Panc1 (cell line): ENCODE results near the gene ADAMTS14. TPM values are rescaled to one million over a fixed set of nuclear protein-coding genes. Genes with fewer than 3 reads are reported as not detected.

Experiments used
- ATAC-seq: fragments of 200-7000 bp; cut with Tn5 transposase; 2 replicates; pipeline ENCODE4 v1.9.1; 2020; ENCODE audit warnings: mild to moderate bottlenecking, moderate library complexity
- BruUV-seq: library from RNA; stranded (reverse); fragments of 400-500 nt; replicated peaks from 2 replicates; lab custom pipeline; 2021; lab: Mats Ljungman, UMichigan
- CTCF ChIA-PET: fragments of 300-600 bp; sonication (Branson Sonifier 250); formaldehyde crosslinking; loops from one replicate; lab custom pipeline; 2022; ENCODE audit warnings: antibody characterized with exemption; lab: Charles Lee
- POLR2A ChIA-PET: fragments of 300-600 bp; sonication (Branson Sonifier 250); formaldehyde crosslinking; loops from one replicate; lab custom pipeline; 2022; ENCODE audit warnings: antibody characterized with exemption; lab: Charles Lee
- DNase-seq: peaks from one replicate; pipeline ENCODE4 v3.0.0-alpha.2; 2010; ENCODE audit warnings: low read depth, low spot score
- H3K27ac ChIP-seq: 2 replicates; pipeline ENCODE4 v1.5.1; 2011; ENCODE audit warnings: mild to moderate bottlenecking, low read length, inconsistent platforms
- H3K27me3 ChIP-seq: fragments of 200-500 bp; sonication (Bioruptor generic); 2 replicates; pipeline ENCODE4 v1.6.0; 2014; ENCODE audit warnings: low read length, inconsistent platforms; ENCODE audit not compliant: control insufficient read depth, insufficient read depth
- H3K36me3 ChIP-seq: fragments of 200-500 bp; sonication (Bioruptor generic); 2 replicates; pipeline ENCODE4 v1.5.1; 2014; ENCODE audit warnings: inconsistent platforms, mild to moderate bottlenecking, low read length, moderate library complexity; ENCODE audit not compliant: control insufficient read depth, insufficient read depth
- H3K4me1 ChIP-seq: 2 replicates; pipeline ENCODE4 v1.5.1; 2011; ENCODE audit warnings: inconsistent platforms, mild to moderate bottlenecking, low read length, moderate library complexity; ENCODE audit not compliant: control insufficient read depth, insufficient read depth
- H3K4me3 ChIP-seq, 2 experiments: 2 replicates each; pipeline ENCODE4 v1.5.1; 2011 to 2012; ENCODE audit warnings: low read depth in 2 of 2, low read length in 2 of 2, mild to moderate bottlenecking in 2 of 2, inconsistent platforms in 1 of 2, moderate library complexity in 1 of 2
- H3K9me3 ChIP-seq: fragments of 200-500 bp; sonication (Bioruptor generic); 2 replicates; pipeline ENCODE4 v1.5.1; 2014; ENCODE audit warnings: low read depth, mild to moderate bottlenecking, inconsistent platforms, low read length, moderate library complexity; ENCODE audit not compliant: control insufficient read depth, insufficient read depth
- POLR2AphosphoS5 ChIP-seq: IDR thresholded peaks from 2 replicates; pipeline ENCODE4 v1.6.1; 2012; ENCODE audit warnings: mild to moderate bottlenecking, low read depth, low read length, moderate library complexity
- SIN3A ChIP-seq: IDR thresholded peaks from 2 replicates; pipeline ENCODE4 v1.6.1; 2012; ENCODE audit warnings: low read depth, mild to moderate bottlenecking, low read length, moderate library complexity, borderline replicate concordance; ENCODE audit not compliant: insufficient read depth
- TCF7L2 ChIP-seq: IDR thresholded peaks from 2 replicates; pipeline ENCODE4 v1.6.1; 2011; ENCODE audit warnings: mild to moderate bottlenecking, low read depth, low read length, inconsistent platforms
- in situ Hi-C: cut with HindIII; loops from 2 replicates; pipeline ENCODE4 v1.10.0; 2016; ENCODE audit warnings: low sequenced_read_pairs, low pct_unique_long_range_greater_than_20kb
- intact Hi-C: fragments of 100-400 bp; cut with micrococcal nuclease; formaldehyde crosslinking; loops from one replicate; pipeline ENCODE4 v1.10.0; 2022; ENCODE audit not compliant: unreplicated experiment
- total RNA-seq: library from RNA; stranded (reverse); gene quantifications from one replicate; pipeline ENCODE4 v1.2.1, GENCODE V29; 2021; ENCODE audit not compliant: unreplicated experiment
- TF ChIP-seq, protein P1 (sequence below): fragments of 450-650 bp; IDR thresholded peaks from 2 replicates; pipeline ENCODE4 v1.5.1; 2017; ENCODE audit warnings: mild to moderate bottlenecking
- TF ChIP-seq, protein P2 (sequence below), 2 experiments: IDR thresholded peaks; 2 replicates each; pipeline ENCODE4 v1.6.1; 2011 to 2012; ENCODE audit warnings: low read depth in 2 of 2, control low read depth in 1 of 2, low read length in 1 of 2, mild to moderate bottlenecking in 1 of 2, moderate library complexity in 1 of 2; ENCODE audit not compliant: insufficient read depth in 1 of 2

ADAMTS14 gene
- total RNA-seq, 1 experiment from 2014 or later, result 0.67 TPM

DNA sequence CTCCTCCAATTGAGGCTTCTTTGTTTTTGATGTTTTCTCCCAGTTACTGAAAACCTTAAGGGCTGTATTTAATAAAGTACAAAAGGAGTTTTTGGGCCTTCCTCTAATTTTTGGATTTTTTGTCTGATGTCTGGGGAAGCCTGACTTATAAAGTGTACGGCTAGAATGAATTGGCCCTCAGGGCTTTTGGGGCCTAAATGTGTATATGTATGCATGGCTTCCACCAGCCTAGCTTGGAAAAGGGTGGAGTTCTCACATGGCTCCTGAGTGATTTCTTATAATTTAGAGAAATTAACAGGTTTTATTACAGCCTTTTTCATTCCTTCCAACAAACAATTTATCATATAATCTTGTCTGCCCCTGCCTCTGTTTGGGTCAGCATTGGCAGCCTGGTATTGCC is 123.3 kb downstream of the ADAMTS14 start:
- no peaks in the 10 kb centered on the region for H3K4me1 ChIP-seq
- no TSS peak for BruUV-seq
- TF ChIP-seq TCF7L2 (no peak), POLR2AphosphoS5 (no peak), SIN3A (no peak)
- TF ChIP-seq, protein P1, sequence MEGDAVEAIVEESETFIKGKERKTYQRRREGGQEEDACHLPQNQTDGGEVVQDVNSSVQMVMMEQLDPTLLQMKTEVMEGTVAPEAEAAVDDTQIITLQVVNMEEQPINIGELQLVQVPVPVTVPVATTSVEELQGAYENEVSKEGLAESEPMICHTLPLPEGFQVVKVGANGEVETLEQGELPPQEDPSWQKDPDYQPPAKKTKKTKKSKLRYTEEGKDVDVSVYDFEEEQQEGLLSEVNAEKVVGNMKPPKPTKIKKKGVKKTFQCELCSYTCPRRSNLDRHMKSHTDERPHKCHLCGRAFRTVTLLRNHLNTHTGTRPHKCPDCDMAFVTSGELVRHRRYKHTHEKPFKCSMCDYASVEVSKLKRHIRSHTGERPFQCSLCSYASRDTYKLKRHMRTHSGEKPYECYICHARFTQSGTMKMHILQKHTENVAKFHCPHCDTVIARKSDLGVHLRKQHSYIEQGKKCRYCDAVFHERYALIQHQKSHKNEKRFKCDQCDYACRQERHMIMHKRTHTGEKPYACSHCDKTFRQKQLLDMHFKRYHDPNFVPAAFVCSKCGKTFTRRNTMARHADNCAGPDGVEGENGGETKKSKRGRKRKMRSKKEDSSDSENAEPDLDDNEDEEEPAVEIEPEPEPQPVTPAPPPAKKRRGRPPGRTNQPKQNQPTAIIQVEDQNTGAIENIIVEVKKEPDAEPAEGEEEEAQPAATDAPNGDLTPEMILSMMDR, result no peak
- TF ChIP-seq, protein P2, sequence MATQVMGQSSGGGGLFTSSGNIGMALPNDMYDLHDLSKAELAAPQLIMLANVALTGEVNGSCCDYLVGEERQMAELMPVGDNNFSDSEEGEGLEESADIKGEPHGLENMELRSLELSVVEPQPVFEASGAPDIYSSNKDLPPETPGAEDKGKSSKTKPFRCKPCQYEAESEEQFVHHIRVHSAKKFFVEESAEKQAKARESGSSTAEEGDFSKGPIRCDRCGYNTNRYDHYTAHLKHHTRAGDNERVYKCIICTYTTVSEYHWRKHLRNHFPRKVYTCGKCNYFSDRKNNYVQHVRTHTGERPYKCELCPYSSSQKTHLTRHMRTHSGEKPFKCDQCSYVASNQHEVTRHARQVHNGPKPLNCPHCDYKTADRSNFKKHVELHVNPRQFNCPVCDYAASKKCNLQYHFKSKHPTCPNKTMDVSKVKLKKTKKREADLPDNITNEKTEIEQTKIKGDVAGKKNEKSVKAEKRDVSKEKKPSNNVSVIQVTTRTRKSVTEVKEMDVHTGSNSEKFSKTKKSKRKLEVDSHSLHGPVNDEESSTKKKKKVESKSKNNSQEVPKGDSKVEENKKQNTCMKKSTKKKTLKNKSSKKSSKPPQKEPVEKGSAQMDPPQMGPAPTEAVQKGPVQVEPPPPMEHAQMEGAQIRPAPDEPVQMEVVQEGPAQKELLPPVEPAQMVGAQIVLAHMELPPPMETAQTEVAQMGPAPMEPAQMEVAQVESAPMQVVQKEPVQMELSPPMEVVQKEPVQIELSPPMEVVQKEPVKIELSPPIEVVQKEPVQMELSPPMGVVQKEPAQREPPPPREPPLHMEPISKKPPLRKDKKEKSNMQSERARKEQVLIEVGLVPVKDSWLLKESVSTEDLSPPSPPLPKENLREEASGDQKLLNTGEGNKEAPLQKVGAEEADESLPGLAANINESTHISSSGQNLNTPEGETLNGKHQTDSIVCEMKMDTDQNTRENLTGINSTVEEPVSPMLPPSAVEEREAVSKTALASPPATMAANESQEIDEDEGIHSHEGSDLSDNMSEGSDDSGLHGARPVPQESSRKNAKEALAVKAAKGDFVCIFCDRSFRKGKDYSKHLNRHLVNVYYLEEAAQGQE (IDR thresholded peaks at IDR 0.05; ENCODE audit: insufficient read depth in 1 of 2, low read depth in 2 of 2, low read length in 1 of 2), result no peak
- H3K4me3 ChIP-seq, result no peak overlapping the region
- ChIA-PET CTCF (no interaction called here), POLR2A (no interaction called here)
- in situ Hi-C loops (no loop called here), intact Hi-C loops (no loop called here)
- no peaks in the 10 kb centered on the region for H3K9me3 ChIP-seq
- H3K36me3 ChIP-seq, result no peaks in the 10 kb centered on the region
- H3K27ac ChIP-seq, result no peak overlapping the region
- DNase-seq (no peak), ATAC-seq (no peak)
- peaks cover 25% of the 10 kb centered on the region for H3K27me3 ChIP-seq

DNA sequence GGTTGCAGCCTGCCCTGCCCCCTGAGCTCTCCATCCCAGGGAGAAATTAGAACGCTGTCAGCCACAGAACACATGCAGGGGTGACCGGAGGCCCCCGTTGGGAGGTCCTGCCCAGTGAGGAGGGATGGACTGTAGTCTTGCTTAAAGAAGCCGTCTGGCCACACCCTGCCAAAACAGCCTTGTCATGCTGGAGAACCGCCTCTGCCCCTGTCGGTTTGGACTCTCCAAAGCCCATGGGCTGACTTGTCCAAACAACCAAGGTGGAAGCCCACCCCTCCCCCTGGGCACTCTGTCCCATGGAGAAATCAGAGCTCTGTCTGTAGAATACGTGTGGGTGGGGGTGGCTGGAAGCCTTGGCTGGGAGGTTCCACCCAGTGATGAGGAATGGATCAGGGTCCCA is 125.5 kb downstream of the ADAMTS14 start:
- intact Hi-C loops (no loop called here), in situ Hi-C loops (no loop called here)
- Histone ChIP-seq H3K4me1 (no peaks in the 10 kb centered on the region), H3K4me3 (no peak overlapping the region), H3K36me3 (no peaks in the 10 kb centered on the region), H3K27ac (no peak overlapping the region), H3K27me3 (peaks cover 13% of the 10 kb centered on the region), H3K9me3 (no peaks in the 10 kb centered on the region)
- CTCF ChIA-PET, result no interaction called here
- no peak for TF ChIP-seq POLR2AphosphoS5
- TF ChIP-seq, protein P2 (IDR thresholded peaks at IDR 0.05; ENCODE audit: insufficient read depth in 1 of 2, low read depth in 2 of 2, low read length in 1 of 2), result no peak
- POLR2A ChIA-PET, result no interaction called here
- DNase-seq (no peak), ATAC-seq (no peak)
- BruUV-seq, result no TSS peak
